WI38 (cell line): ENCODE results near the gene BICC1.

Experiments
- H3K4me3 ChIP-seq: 2 replicates; pipeline ENCODE4 v1.5.1; 2011; ENCODE audit warnings: low read depth, mild to moderate bottlenecking, control low read depth, low read length
- CTCF ChIP-seq: IDR thresholded peaks from 2 replicates; pipeline ENCODE4 v1.5.1; 2012; ENCODE audit warnings: low read depth, mild to moderate bottlenecking, control low read depth, low read length

The BICC1 gene

GRCh38 chr10:58647376-58648112, 134.9 kb downstream of the BICC1 start:
- TF ChIP-seq CTCF = no peak
- H3K4me3 ChIP-seq = no peak overlapping the region

DNA sequence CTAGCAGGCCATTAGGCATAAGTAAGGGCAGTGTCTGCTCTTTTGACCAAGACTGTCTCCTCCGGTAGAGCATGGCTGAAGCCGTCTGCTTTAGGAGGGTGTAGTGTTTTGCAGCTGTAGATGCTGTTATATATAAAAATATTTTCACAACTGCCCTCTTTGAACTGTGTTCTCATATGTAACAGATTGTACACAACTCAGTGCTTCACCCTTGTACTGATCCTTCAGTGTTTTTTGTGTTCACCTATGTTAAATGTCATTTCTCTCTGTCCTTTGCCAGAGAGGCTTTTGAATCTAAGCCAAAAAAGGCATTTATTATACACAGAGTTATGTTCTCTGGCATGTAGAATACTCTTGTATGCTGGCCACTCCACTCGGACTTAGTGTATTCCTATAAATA, 135.5 kb downstream of the BICC1 start:
- no peak for TF ChIP-seq CTCF
- no peak overlapping the region for H3K4me3 ChIP-seq

- no peak overlapping the region for H3K4me3 ChIP-seq
- TF ChIP-seq CTCF = no peak
These were observed 138.4 kb downstream of the BICC1 start for GRCh38 chr10:58651040-58651439.

DNA sequence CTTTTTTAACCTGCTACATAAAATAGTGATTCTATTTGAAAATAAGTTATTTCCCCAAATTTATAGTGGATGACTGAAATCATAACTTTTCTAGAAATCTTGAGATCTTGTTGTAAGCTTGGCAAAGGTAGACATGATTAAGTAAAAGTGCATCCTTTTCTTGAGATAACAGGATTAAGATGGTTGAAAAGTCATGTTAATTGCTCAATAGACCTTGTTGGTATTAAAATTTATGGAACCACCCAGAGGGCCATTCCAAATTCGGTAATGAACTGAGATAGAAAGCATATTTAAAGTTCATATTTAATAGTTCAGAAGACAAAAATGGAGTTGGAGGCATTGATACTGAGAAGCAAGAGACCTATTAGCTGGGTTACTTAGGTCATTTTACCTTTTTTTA, 139.1 kb downstream of the BICC1 start:
- H3K4me3 ChIP-seq = no peak overlapping the region
- no peak for TF ChIP-seq CTCF

GRCh38 chr10:58653139-58653538, 140.5 kb downstream of the BICC1 start:
- no peak for TF ChIP-seq CTCF
- H3K4me3 ChIP-seq = no peak overlapping the region

- no peak for TF ChIP-seq CTCF
- H3K4me3 ChIP-seq = no peak overlapping the region
These were observed 148.0 kb downstream of the BICC1 start for GRCh38 chr10:58660575-58661255.

DNA sequence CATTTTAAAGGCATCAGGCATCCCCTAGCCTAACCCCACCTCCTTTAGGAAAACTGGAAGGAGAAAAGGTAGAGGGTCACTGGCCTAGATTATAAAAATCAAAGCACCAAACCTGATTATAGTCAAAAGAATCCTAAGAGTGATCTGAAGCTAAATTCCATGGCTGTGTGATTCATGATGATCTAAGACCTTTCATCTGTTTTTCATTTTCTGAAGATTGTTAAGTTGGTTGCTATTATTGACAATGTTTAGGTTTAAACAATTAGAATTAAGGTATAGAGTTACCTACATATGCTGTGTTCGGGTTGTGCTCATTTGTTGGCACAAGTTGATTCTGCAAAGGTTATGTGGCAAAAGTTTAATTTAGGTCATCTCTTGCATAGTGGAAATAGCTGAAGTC, 148.7 kb downstream of the BICC1 start:
- TF ChIP-seq CTCF = no peak
- H3K4me3 ChIP-seq = no peak overlapping the region
